Activated naive CD4-positive, alpha-beta T cell (primary cell): ENCODE data around the gene ANGEL2.
"Not testable (repeated sequence)": the region's sequence is repeated elsewhere in the genome, so short reads cannot be mapped to it uniquely, and the experiment has no call there.

Experiments
- DNase-seq, 4 experiments: peaks; one replicate each; lab custom pipeline; 2025; lab: John Stamatoyannopoulos, UW

The ANGEL2 gene

GRCh38 chr1:213015099-213016050 lies at the start of gene ANGEL2:
Gene ANGEL2 (minus strand): TSS chr1:213015867. CDS start chr1:213015671, 196 bp downstream.
- peak; percentile 78 to 93 (median 87) for DNase-seq

- DNase-seq = no peak
Measured at GRCh38 chr1:213061263-213061662, 45.6 kb upstream of the ANGEL2 start.

GRCh38 chr1:213060836-213061235 lies 45.2 kb upstream of the ANGEL2 start:
- no peak for DNase-seq

GRCh38 chr1:213057264-213058059 lies 41.8 kb upstream of the ANGEL2 start:
- no peak for DNase-seq

- no peak for DNase-seq
Measured at GRCh38 chr1:213055767-213056166, 40.1 kb upstream of the ANGEL2 start.

GRCh38 chr1:213054733-213055591 lies 39.3 kb upstream of the ANGEL2 start:
- DNase-seq = no peak

GRCh38 chr1:213054142-213054541 lies 38.5 kb upstream of the ANGEL2 start:
- DNase-seq = no peak

GRCh38 chr1:213053455-213053854 lies 37.8 kb upstream of the ANGEL2 start:
- DNase-seq = no peak

GRCh38 chr1:213051881-213052202 lies 36.2 kb upstream of the ANGEL2 start:
- DNase-seq = no peak

- peak; percentile 50 to 77 (median 64) for DNase-seq
Measured at GRCh38 chr1:213051127-213051880, 35.6 kb upstream of the ANGEL2 start, which contains the start of gene RPS6KC1. Gene RPS6KC1 (plus strand): TSS chr1:213051241. CDS start chr1:213051405, 164 bp downstream.

GRCh38 chr1:213050745-213051126 lies 35.1 kb upstream of the ANGEL2 start:
- no peak for DNase-seq

- no peak for DNase-seq
Measured at GRCh38 chr1:213049232-213049631, 33.6 kb upstream of the ANGEL2 start.

- DNase-seq = not testable (repeated sequence)
Measured at GRCh38 chr1:213045321-213046226, 29.9 kb upstream of the ANGEL2 start.

- DNase-seq = no peak
Measured at GRCh38 chr1:213041443-213041842, 25.8 kb upstream of the ANGEL2 start.

- DNase-seq = no peak
Measured at GRCh38 chr1:213035573-213035972, 19.9 kb upstream of the ANGEL2 start.

- DNase-seq = no peak
Measured at GRCh38 chr1:213034713-213035112, 19.0 kb upstream of the ANGEL2 start.

GRCh38 chr1:213032651-213033050 lies 17.0 kb upstream of the ANGEL2 start:
- DNase-seq = no peak

GRCh38 chr1:213027024-213027423 lies 11.4 kb upstream of the ANGEL2 start:
- DNase-seq = not testable (repeated sequence)

GRCh38 chr1:213020016-213020415 lies 4.3 kb upstream of the ANGEL2 start:
- no peak for DNase-seq

- DNase-seq = no peak
Measured at GRCh38 chr1:213019450-213019849, 3.8 kb upstream of the ANGEL2 start.
